Endothelial cell of umbilical vein (primary cell): ENCODE measurements around the gene DENND1B. TPM values are rescaled to one million over a fixed set of nuclear protein-coding genes. Genes with fewer than 3 reads are reported as not detected.

Source experiments
- BruUV-seq: library from RNA; stranded (reverse); fragments of 400-500 nt; replicated peaks from 2 replicates; lab custom pipeline; 2021; lab: Mats Ljungman, UMichigan
- CTCF ChIA-PET: fragments of 300-600, 350-600 bp; sonication (Branson Sonifier 250); formaldehyde crosslinking; loops from one replicate; lab custom pipeline; 2021; ENCODE audit warnings: antibody characterized with exemption, inconsistent platforms; lab: Charles Lee
- POLR2A ChIA-PET: fragments of 300-600, 350-600 bp; sonication (Branson Sonifier 250); formaldehyde crosslinking; loops from one replicate; lab custom pipeline; 2021; ENCODE audit warnings: antibody characterized with exemption, inconsistent platforms; lab: Charles Lee
- DNase-seq: peaks from one replicate; pipeline ENCODE4 v3.0.0-alpha.2; 2011; ENCODE audit warnings: low read depth, low spot score
- FAIRE-seq: peaks from 2 replicates; lab custom pipeline; 2011; peaks lifted over from hg19 to GRCh38; lab: Jason Lieb, UNC
- H2AFZ ChIP-seq: 2 replicates; pipeline ENCODE4 v1.6.0; 2012; ENCODE audit warnings: low read depth, low read length, control low read depth, inconsistent platforms
- H3K27ac ChIP-seq: 2 replicates; pipeline ENCODE4 v1.5.1; 2011; ENCODE audit warnings: low read depth, mild to moderate bottlenecking, control low read depth, low read length, moderate library complexity; ENCODE audit not compliant: insufficient read depth
- H3K27me3 ChIP-seq, 2 experiments: 2 replicates each; pipeline versions ENCODE4 v1.6.0 to v1.6.1; 2011; ENCODE audit warnings: low read length in 2 of 2, mixed read lengths in 1 of 2; ENCODE audit not compliant: control insufficient read depth in 2 of 2, insufficient read depth in 2 of 2
- H3K36me3 ChIP-seq, 2 experiments: 2 replicates in 1 of 2; 3 replicates in 1 of 2; pipeline ENCODE4 v1.5.1; 2011; ENCODE audit warnings: low read length in 2 of 2, mild to moderate bottlenecking in 1 of 2, moderate library complexity in 1 of 2; ENCODE audit not compliant: control insufficient read depth in 2 of 2, insufficient read depth in 2 of 2; ENCODE audit errors: extremely low read depth in 1 of 2
- H3K4me1 ChIP-seq: 3 replicates; pipeline ENCODE4 v1.5.1; 2011; ENCODE audit warnings: mild to moderate bottlenecking, low read length; ENCODE audit not compliant: control insufficient read depth, insufficient read depth; ENCODE audit errors: extremely low read depth
- H3K4me2 ChIP-seq: 2 replicates; pipeline ENCODE4 v1.6.1; 2011; ENCODE audit warnings: low read length, control low read depth, mixed read lengths; ENCODE audit not compliant: insufficient read depth
- H3K4me3 ChIP-seq, 3 experiments: fragments of 200-600 bp in 1 of 3; sonication (generic), shearing (Covaris generic) in 1 of 3; replicated peaks in 1 of 3; 2 replicates each; pipeline ENCODE4 v1.5.1; 2011 to 2016; ENCODE audit warnings: control low read depth in 3 of 3, low read length in 3 of 3, mild to moderate bottlenecking in 2 of 3, inconsistent platforms in 1 of 3, low read depth in 1 of 3, moderate library complexity in 1 of 3; ENCODE audit not compliant: insufficient read depth in 1 of 3
- H3K79me2 ChIP-seq: 2 replicates; pipeline ENCODE4 v1.6.0; 2012; ENCODE audit warnings: low read length, inconsistent platforms; ENCODE audit not compliant: control insufficient read depth, insufficient read depth
- H3K9ac ChIP-seq: replicated peaks from 2 replicates; pipeline ENCODE3; 2011; ENCODE audit warnings: low read length, control low read depth; ENCODE audit not compliant: insufficient read depth; ENCODE audit errors: extremely low read depth
- H3K9me1 ChIP-seq: replicated peaks from 3 replicates; pipeline ENCODE4 v1.6.0; 2011; ENCODE audit warnings: mild to moderate bottlenecking, low read length; ENCODE audit not compliant: control insufficient read depth, insufficient read depth; ENCODE audit errors: extremely low read depth
- H3K9me3 ChIP-seq: replicated peaks from 2 replicates; pipeline ENCODE4 v1.5.1; 2012; ENCODE audit warnings: low read length, inconsistent platforms; ENCODE audit not compliant: control insufficient read depth, insufficient read depth
- H4K20me1 ChIP-seq: replicated peaks from 2 replicates; pipeline ENCODE3; 2011; ENCODE audit warnings: mild to moderate bottlenecking, low read length; ENCODE audit not compliant: control insufficient read depth, insufficient read depth; ENCODE audit errors: extremely low read depth
- CTCF ChIP-seq, 2 donors: IDR thresholded peaks; 1 replicate in 1 of 2; 2 replicates in 1 of 2; pipeline ENCODE4 v1.5.1; 2011; ENCODE audit warnings: low read length in 2 of 2, mild to moderate bottlenecking in 2 of 2, moderate library complexity in 2 of 2, control low read depth in 1 of 2, inconsistent platforms in 1 of 2, low read depth in 1 of 2; ENCODE audit not compliant: insufficient read depth in 1 of 2; ENCODE audit errors: extremely low read depth in 1 of 2
- EZH2 ChIP-seq: IDR thresholded peaks from 2 replicates; pipeline ENCODE4 v1.6.1; 2012; ENCODE audit warnings: borderline replicate concordance, low read depth, mild to moderate bottlenecking, moderate library complexity, low read length, inconsistent platforms; ENCODE audit not compliant: severe bottlenecking
- FOS ChIP-seq: IDR thresholded peaks from 2 replicates; pipeline ENCODE4 v1.6.1; 2011; ENCODE audit warnings: mild to moderate bottlenecking, low read length, moderate library complexity, borderline replicate concordance; ENCODE audit not compliant: insufficient read depth
- GATA2 ChIP-seq: IDR thresholded peaks from 2 replicates; pipeline ENCODE4 v1.7.0; 2011; ENCODE audit warnings: low read depth, mild to moderate bottlenecking, moderate library complexity, mixed read lengths, low read length; ENCODE audit not compliant: insufficient read length, insufficient read depth
- JUN ChIP-seq: IDR thresholded peaks from 2 replicates; pipeline ENCODE4 v1.6.1; 2011; ENCODE audit warnings: borderline replicate concordance, low read depth; ENCODE audit not compliant: insufficient read length, insufficient read depth
- MAX ChIP-seq: IDR thresholded peaks from 2 replicates; pipeline ENCODE4 v1.6.1; 2011; ENCODE audit not compliant: insufficient read depth, insufficient read length
- MYC ChIP-seq: IDR thresholded peaks from one replicate; pipeline ENCODE4 v1.6.1; 2011; ENCODE audit warnings: mild to moderate bottlenecking, low read depth, low read length
- POLR2A ChIP-seq: IDR thresholded peaks from 2 replicates; pipeline ENCODE4 v1.6.1; 2012; ENCODE audit warnings: low read depth, mild to moderate bottlenecking, control low read depth, low read length
- POLR2AphosphoS5 ChIP-seq: IDR thresholded peaks from 2 replicates; pipeline ENCODE4 v1.6.1; 2012; ENCODE audit warnings: low read depth, mild to moderate bottlenecking, control low read depth, low read length, moderate library complexity; ENCODE audit not compliant: insufficient read depth
- dilution Hi-C: fragments of 300-500 bp; cut with MboI; formaldehyde crosslinking; loops from one replicate; pipeline ENCODE4 v1.15.0; 2019; ENCODE audit warnings: low sequenced_read_pairs; ENCODE audit not compliant: extremely low pct_ligation_motif_present
- intact Hi-C: fragments of 100-400 bp; cut with micrococcal nuclease; formaldehyde crosslinking; loops from one replicate; pipeline ENCODE4 v1.10.0; 2022
- polyA plus RNA-seq, 4 experiments: library from polyadenylated mRNA; depleted of rRNA in 3 of 4; stranded (reverse) in 3 of 4; unstranded in 1 of 4; fragments of >200 nt; gene quantifications; 2 replicates each; pipeline versions ENCODE4 v1.2.1 to v1.2.3, GENCODE V29; 2011 to 2012; ENCODE audit warnings: missing spikeins in 1 of 4
- total RNA-seq: library from RNA; stranded (reverse); gene quantifications from 2 replicates; pipeline ENCODE4 v1.2.3, GENCODE V29; 2021

DENND1B gene
- total and polyA plus RNA-seq, 2 donors (not counting 3 experiments of a cell fraction or from before 2014, with no cell fraction given), result 0.97 to 3.3 TPM

GRCh38 chr1:197664391-197664790 is 110.9 kb downstream of the DENND1B start:
- Histone ChIP-seq H3K27ac (no peak overlapping the region), H3K9me1 (no peaks in the 10 kb centered on the region), H3K4me3 (no peak overlapping the region), H3K27me3 (no peaks in the 10 kb centered on the region), H3K4me1 (peaks cover 13% of the 10 kb centered on the region), H3K9me3 (no peaks in the 10 kb centered on the region), H4K20me1 (no peaks in the 10 kb centered on the region), H3K79me2 (no peaks in the 10 kb centered on the region), H3K36me3 (no peaks in the 10 kb centered on the region), H2AFZ (no peak overlapping the region), H3K4me2 (peak overlapping the region; percentile 70), H3K9ac (no peak overlapping the region)
- no TSS peak for BruUV-seq
- TF ChIP-seq POLR2AphosphoS5 (no peak), POLR2A (no peak), MYC (no peak), GATA2 (no peak)
- ChIA-PET CTCF (no interaction called here), POLR2A (no interaction called here)
- dilution Hi-C loops (no loop called here), intact Hi-C loops (no loop called here)
- FAIRE-seq, result no peak
- peak; percentile 63 for DNase-seq

- Histone ChIP-seq H3K4me1 (peaks cover 13% of the 10 kb centered on the region), H4K20me1 (no peaks in the 10 kb centered on the region), H3K27me3 (no peaks in the 10 kb centered on the region), H3K36me3 (no peaks in the 10 kb centered on the region), H3K4me2 (no peak overlapping the region), H3K9ac (no peak overlapping the region), H3K27ac (no peak overlapping the region), H3K4me3 (no peak overlapping the region), H3K9me3 (no peaks in the 10 kb centered on the region), H3K9me1 (no peaks in the 10 kb centered on the region), H2AFZ (no peak overlapping the region), H3K79me2 (no peaks in the 10 kb centered on the region)
- ChIA-PET POLR2A (no interaction called here), CTCF (interaction anchor here (0.5 kb wide), 1 partner anchor 846 kb away, joined by 3 read pairs; no protein-coding TSS in a partner anchor)
- dilution Hi-C loops, result no loop called here
- no TSS peak for BruUV-seq
- TF ChIP-seq GATA2, result no peak
- no peak for TF ChIP-seq EZH2
- no peak for TF ChIP-seq POLR2AphosphoS5
- TF ChIP-seq MYC, result no peak
- no peak for TF ChIP-seq CTCF (IDR thresholded peaks at IDR 0.05; ENCODE audit: extremely low read depth in 1 of 2, insufficient read depth in 1 of 2, low read depth in 1 of 2, low read length in 2 of 2)
- no peak for TF ChIP-seq MAX
- no peak for TF ChIP-seq JUN
- no peak for TF ChIP-seq FOS
- no peak for TF ChIP-seq POLR2A
- FAIRE-seq (no peak), DNase-seq (peak; percentile 17)
- intact Hi-C loops, result no loop called here
Observed at GRCh38 chr1:197663162-197663953, 111.9 kb downstream of the DENND1B start.
